Amygdala (tissue), 56 donors: Measurements from ENCODE around the gene TMPRSS7.
"Not testable (repeated sequence)": the region's sequence is repeated elsewhere in the genome, so short reads cannot be mapped to it uniquely, and the experiment has no call there.

Experiments used
- DNase-seq, 56 donors: peaks; one replicate each; lab custom pipeline; 2025; lab: John Stamatoyannopoulos, UW

The TMPRSS7 gene

DNA sequence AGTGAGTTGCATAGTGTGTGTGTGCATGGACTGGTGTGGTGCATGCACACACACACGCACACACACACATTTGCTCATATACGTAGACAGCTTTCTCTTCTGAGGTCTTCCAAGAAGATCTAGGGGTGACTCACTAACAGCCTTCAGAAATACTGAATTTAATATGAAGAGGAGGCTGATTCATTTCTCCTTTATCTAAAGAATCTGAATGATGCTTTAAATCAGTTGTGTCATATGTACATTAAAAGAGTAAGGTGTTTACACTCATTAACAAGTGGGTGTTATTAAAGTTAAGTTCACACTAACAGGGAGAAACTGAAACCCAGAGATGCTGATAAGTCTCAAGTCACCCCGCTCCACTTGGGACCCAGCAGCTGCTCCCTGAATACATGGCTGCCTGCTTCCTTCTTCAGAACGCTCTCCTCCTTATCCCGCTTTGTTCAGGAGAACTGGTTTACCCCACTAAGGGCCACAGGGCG is 22.0 kb downstream of the TMPRSS7 start:
- no peak for DNase-seq

DNA sequence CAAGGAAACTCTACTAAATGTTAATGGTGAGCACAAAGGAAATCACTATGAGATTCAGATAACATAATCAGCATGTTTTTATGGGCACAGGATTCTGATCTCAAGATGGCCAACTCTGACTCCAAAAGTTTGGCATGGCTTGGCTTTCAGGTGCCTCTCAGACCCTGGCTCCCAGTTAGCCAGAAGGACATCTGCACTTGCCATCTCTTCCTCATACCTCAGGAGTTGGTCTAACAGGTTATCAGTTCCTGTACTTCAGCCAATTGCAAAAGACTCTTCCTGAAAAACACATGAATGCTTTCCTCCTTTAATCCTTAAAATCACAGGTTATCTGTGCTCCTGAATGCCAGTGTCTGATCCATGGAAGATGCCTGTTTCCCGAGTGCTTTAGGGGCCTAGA is 25.0 kb downstream of the TMPRSS7 start:
- DNase-seq, result no peak

DNA sequence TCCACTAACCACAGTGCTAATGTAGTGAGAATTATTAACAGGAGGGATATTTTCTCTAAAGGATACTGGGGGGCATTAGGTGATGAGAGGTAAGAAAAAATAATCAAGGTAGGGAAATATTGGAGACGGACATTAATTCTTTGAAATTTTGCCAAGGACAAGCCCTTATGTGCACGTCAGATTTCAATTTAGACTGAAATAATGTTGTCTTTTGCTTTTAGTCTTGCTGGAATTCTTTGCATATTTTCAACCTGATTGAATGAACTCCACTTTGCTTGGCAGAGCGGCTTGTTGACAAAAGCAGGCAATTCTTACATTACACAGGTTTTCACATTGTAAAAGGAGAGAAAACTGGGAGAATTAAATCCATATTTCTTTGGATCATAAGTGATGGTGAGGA is 26.6 kb downstream of the TMPRSS7 start:
- no peak for DNase-seq

DNA sequence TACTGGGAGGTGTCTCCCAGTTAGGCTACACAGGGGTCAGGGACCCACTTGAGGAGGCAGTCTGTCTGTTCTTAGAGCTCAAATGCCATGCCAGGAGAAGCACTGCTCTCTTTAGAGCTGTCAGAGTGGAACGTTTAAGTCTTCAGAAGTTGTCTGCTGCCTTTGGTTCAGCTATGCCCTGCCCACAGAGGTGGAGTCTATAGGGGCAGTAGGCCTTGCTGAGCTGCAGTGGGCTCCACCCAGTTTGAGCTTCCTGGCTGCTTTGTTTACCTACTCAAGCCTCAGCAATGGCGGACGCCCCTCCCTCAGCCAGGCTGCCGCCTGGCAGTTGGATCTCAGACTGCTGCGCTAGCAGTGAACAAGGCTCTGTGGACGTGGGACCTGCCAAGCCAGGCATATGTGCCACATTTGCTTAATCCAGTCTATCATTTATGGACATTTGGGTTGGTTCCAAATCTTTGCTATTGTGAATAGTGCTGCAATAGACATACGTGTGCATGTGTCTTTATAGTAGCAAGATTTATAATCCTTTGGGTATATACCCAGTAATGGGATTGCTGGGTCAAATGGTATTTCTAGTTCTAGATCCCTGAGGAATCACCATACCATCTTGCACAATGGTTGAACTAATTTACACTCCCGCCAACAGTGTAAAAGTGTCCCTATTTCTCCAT is 38.0 kb downstream of the TMPRSS7 start:
- DNase-seq, result not testable (repeated sequence)

DNA sequence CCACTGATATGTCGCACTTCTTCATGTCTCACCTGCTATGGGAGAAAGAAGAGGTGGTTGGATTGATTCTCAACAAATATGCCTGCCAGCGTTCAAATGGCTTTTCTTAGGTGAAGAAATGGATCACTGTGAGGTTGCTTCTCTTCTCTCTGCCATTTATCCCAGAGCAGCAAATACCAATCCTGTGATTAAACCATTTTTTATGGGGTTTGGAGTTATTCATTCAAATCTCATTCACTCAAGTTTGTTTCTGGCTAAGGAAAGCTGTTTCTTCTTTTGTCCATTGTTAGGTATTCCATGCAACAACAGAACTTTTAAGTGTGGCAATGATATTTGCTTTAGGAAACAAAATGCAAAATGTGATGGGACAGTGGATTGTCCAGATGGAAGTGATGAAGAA is 39.5 kb downstream of the TMPRSS7 start:
- no peak for DNase-seq

DNA sequence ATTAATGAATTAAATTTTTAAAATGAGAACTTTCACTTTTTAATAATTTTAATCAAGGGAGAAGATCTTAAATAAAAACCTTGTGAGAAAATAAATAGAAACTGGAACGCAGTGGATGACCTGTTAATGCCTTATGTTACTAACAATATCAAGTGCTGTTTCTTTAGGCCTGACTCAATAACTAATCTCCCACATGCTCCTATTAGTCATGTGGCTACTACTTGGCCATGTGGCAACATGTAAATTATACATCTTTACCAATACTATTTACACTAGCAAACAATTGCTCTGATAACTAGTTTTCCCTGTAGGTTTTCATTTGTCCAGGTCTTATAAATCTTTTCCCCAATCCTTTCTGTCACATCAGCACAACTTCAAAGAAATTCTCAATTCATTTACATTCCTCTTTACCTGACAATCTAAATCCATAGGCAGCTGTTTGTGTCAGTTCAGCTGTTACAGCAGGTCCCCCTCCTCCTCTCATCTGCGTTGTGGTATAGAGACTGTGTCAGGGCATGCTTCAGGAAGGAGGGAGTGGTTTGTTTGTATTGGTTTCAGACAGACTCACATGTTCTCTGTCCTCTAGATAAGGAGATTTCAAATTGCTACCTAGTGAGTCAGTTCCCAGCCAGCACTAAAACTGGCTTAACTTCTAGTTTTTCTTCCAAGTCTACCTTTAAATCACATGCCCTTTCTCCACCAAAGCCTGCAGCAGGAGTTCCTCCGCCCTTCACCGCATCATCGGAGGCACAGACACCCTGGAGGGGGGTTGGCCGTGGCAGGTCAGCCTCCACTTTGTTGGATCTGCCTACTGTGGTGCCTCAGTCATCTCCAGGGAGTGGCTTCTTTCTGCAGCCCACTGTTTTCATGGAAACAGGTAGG is 40.3 kb downstream of the TMPRSS7 start:
- no peak for DNase-seq

DNA sequence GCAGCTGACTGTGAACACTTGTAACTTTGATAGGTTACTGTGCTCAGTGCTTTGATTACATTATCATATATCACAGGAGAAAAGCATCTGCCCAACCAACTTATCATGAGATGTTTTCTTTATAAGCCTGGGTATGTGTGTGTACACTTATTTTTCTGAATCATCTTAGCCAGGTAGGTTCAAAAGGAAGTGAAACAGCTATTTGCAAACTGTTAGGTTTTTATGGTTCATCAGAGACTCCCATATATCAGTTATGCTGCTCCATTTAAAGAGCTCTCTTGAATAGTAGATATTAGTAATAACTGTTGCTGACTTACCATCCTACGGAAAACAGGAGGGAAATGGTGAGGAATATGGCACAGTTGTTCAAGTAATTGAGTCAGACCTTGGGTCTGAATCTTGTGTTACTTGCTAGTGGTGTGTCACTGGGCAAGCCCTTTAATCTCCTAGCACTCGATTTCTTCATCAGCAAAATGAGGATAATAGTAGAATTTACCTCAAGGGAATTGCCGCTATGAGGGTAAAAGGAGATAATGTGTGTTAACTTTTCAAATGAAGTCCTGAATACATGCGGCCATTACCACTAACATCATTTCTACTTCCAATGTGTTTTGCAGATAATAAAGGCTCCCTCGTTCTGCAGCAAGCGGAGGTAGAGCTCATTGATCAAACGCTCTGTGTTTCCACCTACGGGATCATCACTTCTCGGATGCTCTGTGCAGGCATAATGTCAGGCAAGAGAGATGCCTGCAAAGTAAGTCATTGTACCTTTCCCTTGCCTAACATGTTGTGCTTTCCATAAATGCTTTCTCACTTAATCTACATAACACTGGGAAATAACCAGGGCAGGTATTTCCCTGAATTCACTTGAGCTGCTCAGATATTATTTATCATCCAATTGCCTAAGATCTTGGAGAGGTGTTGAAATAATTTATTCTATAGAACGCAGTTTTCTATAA is 43.9 kb downstream of the TMPRSS7 start:
- DNase-seq, result no peak

DNA sequence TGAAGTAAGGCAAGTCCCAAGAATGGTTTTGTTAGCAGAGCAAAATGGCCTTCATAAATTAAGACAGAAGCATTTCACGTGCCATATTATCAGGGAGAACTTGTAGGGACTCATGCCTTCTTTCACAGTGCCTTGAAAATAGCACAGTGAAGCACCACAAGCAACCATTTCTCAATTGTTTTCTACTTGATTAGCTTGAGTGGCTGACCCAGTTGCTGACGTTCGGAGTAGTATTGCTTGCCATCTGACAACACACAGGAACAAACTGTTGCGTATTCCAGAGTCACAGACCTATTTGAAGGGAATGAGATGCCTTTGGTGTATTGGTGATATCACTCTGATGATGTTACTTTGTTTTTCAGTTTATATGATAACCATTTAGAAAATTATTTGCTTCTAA is 48.7 kb downstream of the TMPRSS7 start:
- DNase-seq, result no peak

DNA sequence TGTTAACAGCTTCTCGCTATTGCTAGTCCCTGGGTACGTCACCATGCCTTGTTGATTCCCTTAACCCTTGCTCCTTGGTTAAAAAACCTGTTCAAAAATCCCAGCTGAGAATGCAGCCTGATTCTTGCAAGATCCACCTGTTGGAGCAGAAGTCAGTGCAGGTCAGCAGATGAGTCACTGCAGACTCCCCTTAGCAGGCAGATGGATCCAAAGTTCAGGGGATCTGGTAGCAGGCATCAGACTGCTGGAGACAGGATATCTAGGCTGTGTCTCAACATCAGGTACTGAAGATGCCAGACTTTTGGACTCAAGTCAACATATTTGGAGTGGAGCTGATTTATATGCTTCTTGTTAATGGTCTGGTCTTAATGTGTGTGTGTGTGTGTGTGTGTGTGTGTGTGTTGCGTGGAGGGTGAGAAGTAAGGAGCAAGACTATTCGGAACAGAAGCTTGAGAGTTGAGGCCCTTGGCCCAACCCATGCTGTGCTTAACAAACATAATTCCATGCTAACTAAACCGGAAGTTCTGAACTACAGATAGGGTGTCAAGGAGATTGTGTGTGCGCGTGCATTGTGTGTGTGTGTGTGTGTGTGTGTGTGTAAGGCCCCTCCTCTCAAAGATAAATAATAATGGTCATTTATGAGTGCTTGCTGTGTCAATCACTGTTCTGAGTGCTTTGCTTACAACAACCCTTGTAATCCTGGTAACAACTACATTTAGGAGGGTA is 50.6 kb downstream of the TMPRSS7 start:
- no peak for DNase-seq

DNA sequence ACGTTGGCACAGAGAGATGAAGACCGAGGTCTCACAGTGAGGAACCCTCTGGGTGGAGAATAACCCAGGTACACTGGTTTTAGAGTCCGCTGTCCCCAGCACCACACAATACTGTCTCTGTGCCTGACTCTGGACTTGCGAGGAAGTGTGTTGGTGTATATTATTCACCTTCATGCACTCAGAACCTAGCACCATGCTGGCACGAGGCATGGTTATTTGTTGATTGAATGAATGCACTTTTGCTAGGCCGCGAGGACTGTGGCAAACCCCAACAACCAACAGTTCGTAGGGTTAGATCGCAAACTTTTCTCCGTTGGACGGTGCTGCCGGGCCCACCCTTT is 51.2 kb downstream of the TMPRSS7 start:
- DNase-seq, result no peak

DNA sequence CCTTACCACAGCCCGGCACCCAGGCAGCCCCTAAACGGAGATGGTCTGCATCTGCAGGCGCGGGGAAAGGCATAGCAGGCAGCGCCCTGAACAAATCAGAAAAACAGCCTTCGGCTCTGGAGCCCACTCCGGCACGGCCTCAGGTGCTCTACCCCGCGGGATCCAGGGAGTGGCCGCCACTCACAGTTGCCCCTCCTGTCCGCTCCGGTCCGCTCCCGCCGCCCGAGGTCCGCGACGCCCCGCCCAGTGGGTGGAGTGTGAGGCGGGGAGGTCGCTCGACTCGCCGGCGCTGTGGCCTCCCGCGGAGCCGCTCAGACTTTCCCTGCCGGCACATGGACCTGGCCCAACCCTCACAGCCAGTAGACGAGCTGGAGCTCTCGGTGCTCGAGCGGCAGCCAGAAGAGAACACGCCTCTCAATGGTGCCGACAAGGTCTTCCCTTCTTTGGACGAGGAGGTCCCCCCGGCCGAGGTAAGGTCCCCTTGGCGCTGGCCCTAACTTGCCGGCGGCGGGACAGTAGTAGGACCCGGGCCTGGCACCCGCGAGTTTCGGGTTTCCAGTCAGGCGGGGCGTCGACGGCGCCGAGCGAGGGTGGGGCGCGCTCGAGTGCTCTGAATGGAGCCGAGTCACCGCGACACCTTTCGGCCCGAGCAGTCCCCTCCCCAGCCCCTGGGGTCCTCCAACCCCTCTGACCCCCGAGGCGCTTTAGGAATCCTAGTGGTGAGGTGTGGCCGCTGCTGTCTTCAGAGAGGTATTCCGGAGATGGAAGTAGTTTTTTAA is 51.7 kb downstream of the TMPRSS7 start, which contains the start of gene C3orf52:
Gene C3orf52 (plus strand): TSS at position 314 of the 779 bp plus-strand sequence. CDS start 19 bp downstream, at position 333.
- DNase-seq, result peak in 34 of 56 donors; percentile 2 to 62 (median 16)

DNA sequence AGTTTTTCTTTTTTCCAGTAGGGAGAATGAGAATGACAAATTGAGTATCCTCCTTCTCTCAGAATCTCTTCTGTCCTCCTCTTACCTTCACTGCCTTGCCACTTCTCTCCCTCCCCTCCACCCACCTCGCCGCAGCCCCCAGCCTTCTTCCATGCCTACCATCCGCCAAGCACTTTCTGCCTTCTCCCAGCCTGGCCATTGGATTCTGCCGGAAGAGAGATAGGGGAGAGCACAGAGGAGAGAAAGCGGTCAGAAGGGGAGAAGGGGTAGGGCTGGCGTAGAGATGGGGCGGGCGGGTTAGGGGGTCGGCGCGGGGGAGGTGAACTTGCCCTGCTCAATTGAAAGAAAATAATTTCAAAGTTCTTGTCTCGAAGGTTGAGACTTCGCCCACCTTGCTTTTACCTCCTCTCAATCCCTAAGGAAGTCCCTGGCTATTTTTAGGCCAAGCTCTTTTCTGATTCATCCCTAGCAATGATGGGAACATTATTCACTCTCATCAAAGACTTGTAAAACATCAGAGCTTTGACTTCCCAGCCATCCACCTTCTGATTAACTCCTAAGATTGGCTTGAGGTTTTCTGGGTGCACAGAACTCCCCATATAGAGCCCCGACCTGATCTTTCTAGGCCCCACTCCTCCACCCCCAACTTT is 52.5 kb downstream of the TMPRSS7 start:
- DNase-seq, result no peak

DNA sequence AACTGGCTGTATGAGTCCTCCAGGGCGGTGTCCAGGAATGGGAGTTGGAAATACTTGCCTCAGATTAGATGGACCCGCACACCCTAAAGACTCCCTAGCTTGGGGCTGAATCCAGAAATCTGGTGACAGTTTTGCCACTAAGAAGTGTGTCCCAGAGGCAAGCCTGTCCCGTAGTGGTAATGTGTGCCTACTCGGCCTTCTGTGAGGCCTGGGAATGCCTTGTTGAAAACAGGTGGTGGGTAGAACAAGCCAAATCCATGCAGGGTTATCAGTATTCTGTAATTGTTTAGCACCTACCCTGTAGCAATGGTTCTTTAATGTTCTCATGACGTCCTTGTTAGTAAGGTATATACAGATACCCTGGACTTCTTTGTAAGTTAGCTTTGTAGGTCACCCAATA is 53.2 kb downstream of the TMPRSS7 start:
- no peak for DNase-seq

DNA sequence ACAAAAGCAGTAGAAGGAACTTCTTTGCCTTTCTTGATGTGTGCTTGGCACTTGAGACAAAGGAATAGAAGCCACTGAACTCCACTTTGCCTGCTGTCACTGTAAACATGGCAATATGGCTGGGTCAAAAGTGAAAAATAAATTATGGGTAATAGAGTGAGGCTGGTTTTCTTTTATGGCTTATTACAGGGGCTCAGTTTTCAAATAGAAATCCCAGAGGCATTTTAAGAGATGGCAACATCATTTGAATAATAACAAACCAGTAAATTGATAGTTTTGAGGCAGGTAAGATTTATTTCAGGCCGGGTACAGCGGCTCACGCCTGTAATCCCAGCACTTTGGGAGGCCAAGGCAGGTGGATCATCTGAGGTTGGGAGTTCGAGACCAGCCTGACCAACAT is 54.4 kb downstream of the TMPRSS7 start:
- no peak for DNase-seq

DNA sequence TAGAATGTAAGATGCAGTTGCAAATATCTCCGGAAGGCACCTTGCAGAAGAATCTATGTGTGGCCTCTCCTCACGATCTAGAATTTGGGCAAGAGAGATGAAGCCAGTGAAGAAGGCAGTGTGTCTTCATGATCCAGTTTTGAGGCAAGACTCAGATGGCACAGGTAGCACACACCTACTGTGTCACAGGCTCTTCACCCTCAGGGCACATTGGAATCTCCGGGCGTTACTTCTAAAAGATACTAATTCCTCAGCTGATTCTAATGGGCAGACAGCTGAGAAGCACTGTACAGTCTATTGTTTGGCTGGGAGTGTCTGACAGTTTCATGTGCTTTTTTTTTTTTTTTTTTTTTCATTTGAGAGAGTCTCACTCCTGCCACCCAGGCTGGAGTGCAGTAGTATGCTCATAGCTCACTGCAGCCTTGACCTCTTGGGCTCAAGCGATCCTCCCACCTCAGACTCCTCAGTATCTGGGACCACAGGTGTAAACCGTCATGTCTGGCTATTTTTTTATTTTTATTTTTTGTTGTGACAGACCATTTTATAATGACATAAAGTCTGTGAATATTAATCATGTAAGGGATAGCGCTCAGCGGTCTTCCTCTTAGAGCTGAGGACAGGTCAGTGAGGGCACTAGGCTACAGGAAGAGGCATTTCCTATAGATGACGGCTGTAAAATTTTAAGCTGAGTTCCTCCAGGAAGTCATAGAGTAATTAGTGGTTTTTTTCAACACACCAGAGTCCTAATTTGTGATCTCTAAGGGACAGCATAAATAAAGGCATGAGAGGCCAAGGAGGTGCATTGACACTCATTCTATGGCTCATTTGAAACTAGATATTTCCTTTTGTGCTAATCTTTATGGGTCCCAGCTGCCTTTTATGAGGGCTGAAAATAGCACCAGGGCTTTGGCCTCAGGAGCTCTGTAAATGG is 55.7 kb downstream of the TMPRSS7 start:
- no peak for DNase-seq

DNA sequence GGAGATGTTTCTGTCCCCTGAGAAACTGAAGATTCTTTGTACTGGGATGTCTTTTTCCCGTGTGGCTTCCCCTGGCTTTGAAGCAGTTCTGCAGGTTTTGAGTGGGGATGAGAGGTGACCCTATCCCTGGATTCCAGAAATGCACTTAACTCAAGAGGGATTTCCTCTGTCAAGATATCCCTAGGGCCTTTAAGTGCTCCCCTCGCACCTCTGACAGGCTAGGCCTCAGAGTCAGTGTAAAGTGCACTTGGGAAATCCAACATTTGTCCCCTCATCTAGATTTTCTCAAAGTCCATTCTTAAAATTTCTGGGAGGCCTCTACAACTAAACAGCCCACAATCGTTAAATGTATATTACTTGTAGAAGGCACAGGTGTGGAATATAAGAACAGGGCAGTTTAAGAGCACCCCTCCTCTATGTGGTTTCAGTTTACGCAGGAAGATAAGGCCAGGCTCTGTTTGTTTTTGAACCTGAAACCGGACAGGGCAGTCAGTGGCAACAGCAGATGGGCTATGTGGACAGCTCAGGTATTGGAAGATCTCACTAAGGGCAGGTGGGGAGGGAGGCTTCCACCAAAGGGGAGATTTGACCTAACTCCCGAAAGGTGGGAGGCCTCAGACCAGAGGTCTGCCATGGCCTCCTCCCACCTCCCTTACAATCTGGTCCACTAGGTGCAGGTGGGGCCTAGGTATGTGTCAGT is 56.5 kb downstream of the TMPRSS7 start:
- no peak for DNase-seq
